Measurements from ENCODE around the gene PDE4D. TPM values are rescaled to one million over a fixed set of nuclear protein-coding genes. Genes with fewer than 3 reads are reported as not detected.

PDE4D gene
- total RNA-seq, 1 experiment from 2014 or later = 2.1 TPM

GRCh38 chr5:59487068-59487686 lies 406.3 kb downstream of the PDE4D start:
- no peak overlapping the region for H3K27ac Mint-ChIP-seq
- H3K56ac ChIP-seq (ENCODE audit: insufficient read length, low read depth, low read length) = no peak overlapping the region
- H2BK20ac ChIP-seq (ENCODE audit: low read depth, low read length, poor library complexity, severe bottlenecking) = no peak overlapping the region
- no peak overlapping the region for H2AK5ac ChIP-seq (ENCODE audit: insufficient read length, low read length)
- no peak overlapping the region for H2BK120ac ChIP-seq (ENCODE audit: low read depth, low read length, poor library complexity, severe bottlenecking)
- DNase-seq = no peak
- H3K23ac ChIP-seq (ENCODE audit: insufficient read length, low read depth, low read length) = no peak overlapping the region
- H2BK5ac ChIP-seq (ENCODE audit: insufficient read length, low read length) = no peak overlapping the region
- no peaks in the 10 kb centered on the region; a peak in 1 of 7 replicates for H3K36me3 Mint-ChIP-seq (ENCODE audit: insufficient read depth in 1 of 3, low read depth in 3 of 3)
- H2AFZ ChIP-seq (ENCODE audit: low read length) = no peak overlapping the region
- no peak for TF ChIP-seq CTCF (conservative IDR thresholded peaks at IDR 0.05)
- no peaks in the 10 kb centered on the region for H3K79me1 ChIP-seq (ENCODE audit: insufficient read depth, low read depth, low read length, poor library complexity, severe bottlenecking)
- no peak overlapping the region for H3K14ac ChIP-seq (ENCODE audit: insufficient read depth, low read length)
- H2BK15ac ChIP-seq (ENCODE audit: low read depth, low read length) = no peak overlapping the region
- no peaks in the 10 kb centered on the region for H3K27me3 ChIP-seq (ENCODE audit: insufficient read depth, low read length)
- H3K18ac ChIP-seq (ENCODE audit: insufficient read length, low read depth, low read length) = no peak overlapping the region
- H3K9me3 ChIP-seq (ENCODE audit: control insufficient read depth, low read depth, low read length) = no peaks in the 10 kb centered on the region
- no peaks in the 10 kb centered on the region for H3K23me2 ChIP-seq (ENCODE audit: insufficient read length, low read depth, low read length, poor library complexity, severe bottlenecking)
- no peaks in the 10 kb centered on the region for H3K9me3 Mint-ChIP-seq
- no peaks in the 10 kb centered on the region for H4K20me1 ChIP-seq (ENCODE audit: control insufficient read depth, insufficient read depth, insufficient read length)
- H3K9ac ChIP-seq (ENCODE audit: extremely low read depth, insufficient read length, low read length) = no peak overlapping the region
- WGBS (ENCODE audit: extremely low coverage, insufficient read length, low lambda C conversion rate) = no CpG with 5 or more reads among the region's 5 CpGs
- no peaks in the 10 kb centered on the region for H3K79me2 ChIP-seq (ENCODE audit: insufficient read depth, low read length)
- H3K4me2 ChIP-seq (ENCODE audit: insufficient read depth, insufficient read length, low read length) = no peak overlapping the region
- peaks cover 16 to 28% of the 10 kb centered on the region in 2 experiments for H3K4me1 Mint-ChIP-seq
- no peak overlapping the region for H3K27ac ChIP-seq (ENCODE audit: insufficient read length, low read depth, low read length)
- H2BK12ac ChIP-seq (ENCODE audit: insufficient read length, low read depth, low read length) = no peak overlapping the region
- H3K4me3 Mint-ChIP-seq = no peak overlapping the region
- H3K4me1 ChIP-seq (ENCODE audit: insufficient read depth, low read length) = peaks cover 3% of the 10 kb centered on the region; the same call in 1 of the 2 replicates
- no peak overlapping the region for H3K4ac ChIP-seq (ENCODE audit: low read depth, low read length)
- no peaks in the 10 kb centered on the region for H3K27me3 Mint-ChIP-seq (ENCODE audit: low read depth)
- H4K91ac ChIP-seq (ENCODE audit: insufficient read length, low read depth, low read length) = no peak overlapping the region
- no peak overlapping the region for H4K8ac ChIP-seq (replicated peaks; ENCODE audit: insufficient read length, low read depth, low read length)
- H3T11ph ChIP-seq (ENCODE audit: low read length) = no peak overlapping the region
- no peak overlapping the region for H4K5ac ChIP-seq (ENCODE audit: insufficient read length, low read depth, low read length)
